GM19238 (cell line): ENCODE measurements around the gene CCNI2.

Source experiments
- DNase-seq: peaks from one replicate; pipeline ENCODE4 v3.0.0; 2011; ENCODE audit warnings: low spot score; ENCODE audit not compliant: insufficient read length

The CCNI2 gene

GRCh38 chr5:132746954-132747615 lies at the start of gene CCNI2:
CCNI2 (plus strand) TSS chr5:132747426; CDS start chr5:132747496, 70 bp downstream.
- peak; percentile 57 for DNase-seq

GRCh38 chr5:132704875-132705274 lies 42.4 kb upstream of the CCNI2 start:
- no peak for DNase-seq

GRCh38 chr5:132708645-132709044 lies 38.6 kb upstream of the CCNI2 start:
- DNase-seq: no peak

GRCh38 chr5:132714456-132715307 lies 32.5 kb upstream of the CCNI2 start:
- DNase-seq: no peak

GRCh38 chr5:132718544-132719312 lies 28.5 kb upstream of the CCNI2 start:
- no peak for DNase-seq

- DNase-seq: no peak
Observed at GRCh38 chr5:132725745-132726144, 21.5 kb upstream of the CCNI2 start.

- no peak for DNase-seq
Observed at GRCh38 chr5:132729896-132730295, 17.3 kb upstream of the CCNI2 start.

- DNase-seq: no peak
Observed at GRCh38 chr5:132733499-132734148, 13.6 kb upstream of the CCNI2 start.

GRCh38 chr5:132734687-132735086 lies 12.5 kb upstream of the CCNI2 start:
- DNase-seq: no peak

- peak; percentile 99 for DNase-seq
Observed at GRCh38 chr5:132736853-132737833, 10.1 kb upstream of the CCNI2 start, which contains the start of gene KIF3A. KIF3A (minus strand) TSS chr5:132737546; CDS start chr5:132737419, 127 bp downstream.

- no peak for DNase-seq
Observed at GRCh38 chr5:132737982-132738681, 9.1 kb upstream of the CCNI2 start.

- no peak for DNase-seq
Observed at GRCh38 chr5:132739232-132739631, 8.0 kb upstream of the CCNI2 start.

GRCh38 chr5:132742158-132742557 lies 5.1 kb upstream of the CCNI2 start:
- DNase-seq: no peak

GRCh38 chr5:132742626-132743025 lies 4.6 kb upstream of the CCNI2 start:
- DNase-seq: no peak

- no peak for DNase-seq
Observed at GRCh38 chr5:132744659-132745058, 2.6 kb upstream of the CCNI2 start.

- no peak for DNase-seq
Observed at GRCh38 chr5:132746592-132746953, 653 bp upstream of the CCNI2 start.

- no peak for DNase-seq
Observed at GRCh38 chr5:132747616-132748440, 602 bp downstream of the CCNI2 start.

- DNase-seq: no peak
Observed at GRCh38 chr5:132748522-132749000, 1.3 kb downstream of the CCNI2 start.

GRCh38 chr5:132749506-132749905 lies 2.3 kb downstream of the CCNI2 start:
- DNase-seq: no peak
